Jurkat, Clone E6-1 (cell line): Measurements from ENCODE around the gene EML6.

ENCODE experiments used
- DNase-seq: peaks from one replicate; pipeline ENCODE4 v3.0.0-alpha.2; 2011; ENCODE audit warnings: low read depth, low spot score
- H3K4me3 ChIP-seq: 2 replicates; pipeline ENCODE4 v1.5.1; 2011; ENCODE audit warnings: mild to moderate bottlenecking, low read length, control low read depth, moderate library complexity

Gene EML6

GRCh38 chr2:54704688-54705605 is 18.5 kb upstream of the EML6 start:
- DNase-seq: peak; percentile 58

GRCh38 chr2:54706622-54707021 is 16.8 kb upstream of the EML6 start:
- no peak for DNase-seq
- no peak overlapping the region for H3K4me3 ChIP-seq

More at GRCh38 chr2:54704688-54705605, 18.5 kb upstream of the EML6 start:
- H3K4me3 ChIP-seq: no peak overlapping the region

- no peak for DNase-seq
- no peak overlapping the region for H3K4me3 ChIP-seq
These were observed 14.7 kb upstream of the EML6 start for GRCh38 chr2:54708584-54709335.

GRCh38 chr2:54709336-54709809 is 14.1 kb upstream of the EML6 start:
- no peak overlapping the region for H3K4me3 ChIP-seq
- no peak for DNase-seq

GRCh38 chr2:54710216-54710615 is 13.2 kb upstream of the EML6 start:
- DNase-seq: no peak
- H3K4me3 ChIP-seq: no peak overlapping the region

GRCh38 chr2:54712516-54712915 is 10.9 kb upstream of the EML6 start:
- no peak for DNase-seq
- H3K4me3 ChIP-seq: no peak overlapping the region

- no peak for DNase-seq
- H3K4me3 ChIP-seq: no peak overlapping the region
These were observed 8.5 kb upstream of the EML6 start for GRCh38 chr2:54714996-54715395.

- H3K4me3 ChIP-seq: no peak overlapping the region
- DNase-seq: no peak
These were observed 7.1 kb upstream of the EML6 start for GRCh38 chr2:54716375-54716774.

GRCh38 chr2:54720563-54720962 is 2.9 kb upstream of the EML6 start:
- no peak for DNase-seq
- no peak overlapping the region for H3K4me3 ChIP-seq

- no peak for DNase-seq
These were observed 821 bp upstream of the EML6 start for GRCh38 chr2:54722641-54723040.

GRCh38 chr2:54723996-54724559 is 616 bp downstream of the EML6 start:
- DNase-seq: peak; percentile 47
- peak overlapping the region; percentile 86 for H3K4me3 ChIP-seq

More at GRCh38 chr2:54722641-54723040, 821 bp upstream of the EML6 start:
- peak overlapping the region; percentile 86 for H3K4me3 ChIP-seq

- peak overlapping the region; percentile 86 for H3K4me3 ChIP-seq
- DNase-seq: peak; percentile 14
These were observed 1.3 kb downstream of the EML6 start for GRCh38 chr2:54724560-54725342.

GRCh38 chr2:54725343-54726099 is 2.1 kb downstream of the EML6 start:
- no peak for DNase-seq
- peak overlapping the region; percentile 86; the same call in 1 of the 2 replicates for H3K4me3 ChIP-seq

- no peak for DNase-seq
- no peak overlapping the region for H3K4me3 ChIP-seq
These were observed 3.0 kb downstream of the EML6 start for GRCh38 chr2:54726431-54726830.

GRCh38 chr2:54726940-54727339 is 3.5 kb downstream of the EML6 start:
- no peak overlapping the region for H3K4me3 ChIP-seq
- DNase-seq: no peak

GRCh38 chr2:54728669-54729120 is 5.2 kb downstream of the EML6 start:
- H3K4me3 ChIP-seq: no peak overlapping the region
- no peak for DNase-seq

GRCh38 chr2:54735636-54736035 is 12.2 kb downstream of the EML6 start:
- DNase-seq: no peak
- no peak overlapping the region for H3K4me3 ChIP-seq

GRCh38 chr2:54738281-54738680 is 14.8 kb downstream of the EML6 start:
- DNase-seq: no peak
- no peak overlapping the region for H3K4me3 ChIP-seq
